HepG2 (cell line): Measurements from ENCODE around the gene RYK. TPM values are rescaled to one million over a fixed set of nuclear protein-coding genes. Genes with fewer than 3 reads are reported as not detected.

Experiments
- ADNP ChIP-seq: sonication (generic); formaldehyde crosslinking; IDR thresholded peaks from 2 replicates; pipeline ENCODE4 v1.4.0; 2020; ENCODE audit warnings: missing genetic modification reagents
- ATAD3A ChIP-seq: sonication (generic); formaldehyde crosslinking; IDR thresholded peaks from 2 replicates; pipeline ENCODE4 v1.4.0; 2020; ENCODE audit warnings: missing genetic modification reagents
- ATRX ChIP-seq: sonication (generic); formaldehyde crosslinking; IDR thresholded peaks from 2 replicates; pipeline ENCODE4 v1.4.0; 2020; ENCODE audit warnings: missing genetic modification reagents, borderline replicate concordance
- ETV6 ChIP-seq: sonication (generic); formaldehyde crosslinking; conservative IDR thresholded peaks from 2 replicates; pipeline ENCODE4 v1.4.0; 2020; ENCODE audit warnings: missing genetic modification reagents
- SKI ChIP-seq: fragments of 450-650 bp; IDR thresholded peaks from one replicate; pipeline ENCODE4 v1.6.1; 2018; ENCODE audit warnings: mild to moderate bottlenecking; ENCODE audit not compliant: partially characterized antibody
- SRF ChIP-seq: IDR thresholded peaks from 2 replicates; pipeline ENCODE4 v1.6.1; 2011; ENCODE audit warnings: mild to moderate bottlenecking, low read depth, low read length, moderate library complexity
- ZBED4 ChIP-seq: sonication (generic); formaldehyde crosslinking; IDR thresholded peaks from 2 replicates; pipeline ENCODE4 v1.4.0; 2020; ENCODE audit warnings: missing genetic modification reagents, borderline replicate concordance
- ZNF234 ChIP-seq: sonication (generic); formaldehyde crosslinking; conservative IDR thresholded peaks from 2 replicates; pipeline ENCODE4 v1.5.1; 2020; ENCODE audit warnings: mild to moderate bottlenecking, missing genetic modification reagents
- ZNF580 ChIP-seq: IDR thresholded peaks from 2 replicates; pipeline ENCODE4 v1.6.1; 2016; ENCODE audit warnings: low read depth, borderline replicate concordance
- ZNF674 ChIP-seq: sonication (generic); formaldehyde crosslinking; IDR thresholded peaks from 2 replicates; pipeline ENCODE4 v1.5.0; 2020; ENCODE audit warnings: low read depth, mild to moderate bottlenecking, missing genetic modification reagents
- polyA plus RNA-seq, 8 experiments: library from polyadenylated mRNA; depleted of rRNA in 3 of 8; stranded (reverse) in 7 of 8; unstranded in 1 of 8; fragments of >200 nt; fragmentation: Illumina TruSeq in 4 of 8; extraction: Trizol in 4 of 8; gene quantifications; 2 replicates each; pipeline versions ENCODE4 v1.2.1 to v1.2.3, GENCODE V29; 2011 to 2016; ENCODE audit warnings: low read depth in 4 of 8, missing spikeins in 1 of 8, mixed read lengths in 1 of 8; ENCODE audit not compliant: insufficient read depth in 1 of 8
- total RNA-seq, 5 experiments: library from RNA; depleted of rRNA; stranded (reverse); fragments of >200 nt; fragmentation: Illumina TruSeq; extraction: Trizol; gene quantifications; 2 replicates each; pipeline ENCODE4 v1.2.3, GENCODE V29; 2016; ENCODE audit warnings: low read depth in 1 of 5
- TF ChIP-seq, protein P1 (sequence below): sonication (generic); formaldehyde crosslinking; IDR thresholded peaks from 2 replicates; pipeline ENCODE4 v1.4.0; 2020; ENCODE audit warnings: missing genetic modification reagents
- TF ChIP-seq, protein P2 (sequence below): sonication (generic); formaldehyde crosslinking; IDR thresholded peaks from 2 replicates; pipeline ENCODE4 v1.5.0; 2020; ENCODE audit warnings: mild to moderate bottlenecking, missing genetic modification reagents, borderline replicate concordance

RYK gene
- total and polyA plus RNA-seq, 2 of the 13 experiments (the other 11 are each of a cell fraction or from before 2014, with no cell fraction given), result 35.0 to 66.2 TPM

- TF ChIP-seq, protein P1, sequence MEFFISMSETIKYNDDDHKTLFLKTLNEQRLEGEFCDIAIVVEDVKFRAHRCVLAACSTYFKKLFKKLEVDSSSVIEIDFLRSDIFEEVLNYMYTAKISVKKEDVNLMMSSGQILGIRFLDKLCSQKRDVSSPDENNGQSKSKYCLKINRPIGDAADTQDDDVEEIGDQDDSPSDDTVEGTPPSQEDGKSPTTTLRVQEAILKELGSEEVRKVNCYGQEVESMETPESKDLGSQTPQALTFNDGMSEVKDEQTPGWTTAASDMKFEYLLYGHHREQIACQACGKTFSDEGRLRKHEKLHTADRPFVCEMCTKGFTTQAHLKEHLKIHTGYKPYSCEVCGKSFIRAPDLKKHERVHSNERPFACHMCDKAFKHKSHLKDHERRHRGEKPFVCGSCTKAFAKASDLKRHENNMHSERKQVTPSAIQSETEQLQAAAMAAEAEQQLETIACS (CRISPR knock-in tag), result no peak
- TF ChIP-seq ZNF674 (CRISPR knock-in tag) (no peak), ZNF580 (CRISPR knock-in tag) (no peak), SRF (no peak), ZNF234 (CRISPR knock-in tag) (no peak), SKI (no peak), ATRX (no peak), ZBED4 (CRISPR knock-in tag) (no peak), ADNP (CRISPR knock-in tag) (no peak), ETV6 (CRISPR knock-in tag) (no peak), ATAD3A (CRISPR knock-in tag) (no peak)
- TF ChIP-seq, protein P2, sequence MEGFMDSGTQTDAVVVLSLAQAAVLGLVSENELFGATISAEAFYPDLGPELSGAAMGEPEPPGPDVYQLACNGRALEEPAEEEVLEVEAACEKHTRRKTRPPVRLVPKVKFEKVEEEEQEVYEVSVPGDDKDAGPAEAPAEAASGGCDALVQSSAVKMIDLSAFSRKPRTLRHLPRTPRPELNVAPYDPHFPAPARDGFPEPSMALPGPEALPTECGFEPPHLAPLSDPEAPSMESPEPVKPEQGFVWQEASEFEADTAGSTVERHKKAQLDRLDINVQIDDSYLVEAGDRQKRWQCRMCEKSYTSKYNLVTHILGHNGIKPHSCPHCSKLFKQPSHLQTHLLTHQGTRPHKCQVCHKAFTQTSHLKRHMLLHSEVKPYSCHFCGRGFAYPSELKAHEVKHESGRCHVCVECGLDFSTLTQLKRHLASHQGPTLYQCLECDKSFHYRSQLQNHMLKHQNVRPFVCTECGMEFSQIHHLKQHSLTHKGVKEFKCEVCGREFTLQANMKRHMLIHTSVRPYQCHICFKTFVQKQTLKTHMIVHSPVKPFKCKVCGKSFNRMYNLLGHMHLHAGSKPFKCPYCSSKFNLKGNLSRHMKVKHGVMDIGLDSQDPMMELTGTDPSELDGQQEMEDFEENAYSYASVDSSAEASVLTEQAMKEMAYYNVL (CRISPR knock-in tag), result no peak
Measured at GRCh38 chr3:134114726-134115125, 135.9 kb downstream of the RYK start (continued).
